HTR-8/SVneo (cell line): ENCODE results near the gene PLA2G3.
"Not testable (repeated sequence)": the region's sequence is repeated elsewhere in the genome, so short reads cannot be mapped to it uniquely, and the experiment has no call there.

Experiments
- DNase-seq: peaks from one replicate; pipeline ENCODE4 v3.0.0; 2011; ENCODE audit warnings: low spot score, mixed read lengths; ENCODE audit not compliant: insufficient read length
- FAIRE-seq: peaks from 2 replicates; lab custom pipeline; 2011; peaks lifted over from hg19 to GRCh38; lab: Jason Lieb, UNC

Gene PLA2G3

DNA sequence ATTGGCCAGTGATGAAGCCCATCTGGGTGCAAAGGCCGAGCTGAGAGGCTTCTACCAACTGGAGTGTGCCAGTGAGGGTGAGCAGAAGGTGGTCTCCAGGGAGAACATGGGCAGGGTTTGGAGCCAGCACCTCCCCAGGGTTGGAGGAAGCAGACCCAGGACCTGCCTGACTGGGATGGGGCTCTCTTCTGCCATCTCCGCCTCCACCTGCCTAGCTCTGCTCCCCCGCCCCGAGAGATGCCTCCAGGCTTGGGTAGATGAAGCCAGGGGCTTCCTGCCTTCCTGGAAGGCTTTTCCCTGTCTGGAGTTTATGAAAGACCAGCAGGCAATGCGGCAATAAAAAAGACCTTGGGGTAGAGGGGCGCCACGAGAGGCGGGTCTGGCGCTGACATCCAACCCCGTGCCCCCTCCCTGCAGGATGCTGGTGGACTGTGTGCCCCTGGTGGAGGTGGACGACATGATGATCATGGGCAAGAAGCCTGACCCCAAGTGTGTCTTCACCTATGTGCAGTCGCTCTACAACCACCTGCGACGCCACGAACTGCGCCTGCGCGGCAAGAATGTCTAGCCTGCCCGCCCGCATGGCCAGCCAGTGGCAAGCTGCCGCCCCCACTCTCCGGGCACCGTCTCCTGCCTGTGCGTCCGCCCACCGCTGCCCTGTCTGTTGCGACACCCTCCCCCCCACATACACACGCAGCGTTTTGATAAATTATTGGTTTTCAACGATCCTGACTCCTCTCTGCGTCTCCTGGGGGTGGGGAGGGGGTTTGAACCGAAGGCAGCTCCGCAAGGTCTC lies 36.2 kb downstream of the PLA2G3 start:
- FAIRE-seq = no peak

DNA sequence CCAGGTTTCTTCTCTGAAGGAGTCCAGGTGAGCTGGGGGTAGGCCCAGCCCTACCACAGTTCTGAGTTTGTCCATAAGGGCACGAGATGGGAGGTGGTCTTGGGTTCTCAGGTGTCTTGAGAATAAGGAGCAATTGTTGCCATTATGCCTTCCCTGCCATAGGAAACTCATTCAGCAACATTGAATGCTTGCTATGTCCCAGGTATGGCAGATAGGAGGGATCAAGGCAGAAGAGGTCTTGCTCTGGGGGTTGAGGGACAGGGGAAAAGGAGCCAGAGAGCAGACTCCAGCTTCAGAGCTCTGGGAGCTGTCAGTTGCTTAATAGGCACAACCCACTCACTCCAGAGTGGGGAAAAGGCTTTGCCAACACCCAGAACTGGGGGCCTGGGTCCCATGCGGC lies 37.2 kb downstream of the PLA2G3 start:
- no peak for FAIRE-seq
- DNase-seq = no peak

More for the DNA sequence above, 36.2 kb downstream of the PLA2G3 start:
- DNase-seq = no peak

DNA sequence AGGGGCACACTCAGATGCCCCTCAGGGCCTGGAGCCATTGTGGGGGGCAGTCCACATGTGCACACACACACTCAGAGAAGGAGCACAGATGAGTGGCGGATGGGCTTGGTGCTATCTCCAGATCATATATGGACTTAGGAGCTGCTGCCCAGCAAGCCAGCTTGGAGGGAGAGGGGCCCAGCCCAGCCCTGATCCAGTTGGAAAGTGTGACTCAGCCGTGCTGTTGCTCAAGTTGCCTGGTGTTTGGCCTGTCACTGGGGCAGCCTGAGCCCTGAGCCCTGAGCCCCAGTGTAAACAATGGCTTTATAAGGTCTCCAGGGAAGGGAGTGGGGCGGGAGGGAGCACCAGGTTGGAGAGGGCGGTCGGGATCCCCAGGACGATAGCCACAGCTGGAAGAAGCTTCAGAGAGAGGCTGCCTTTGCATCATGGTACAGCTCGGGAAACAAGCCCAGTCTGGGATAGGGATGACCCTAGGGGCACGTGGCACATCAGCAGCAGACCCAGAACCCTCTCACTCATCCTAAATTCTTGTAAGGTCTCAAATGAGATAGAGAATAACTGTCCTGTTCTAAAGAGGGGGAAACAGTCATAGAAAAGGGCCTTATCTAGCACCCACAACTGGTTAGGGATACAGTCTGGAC lies 37.7 kb downstream of the PLA2G3 start:
- peak; percentile 26 for DNase-seq

DNA sequence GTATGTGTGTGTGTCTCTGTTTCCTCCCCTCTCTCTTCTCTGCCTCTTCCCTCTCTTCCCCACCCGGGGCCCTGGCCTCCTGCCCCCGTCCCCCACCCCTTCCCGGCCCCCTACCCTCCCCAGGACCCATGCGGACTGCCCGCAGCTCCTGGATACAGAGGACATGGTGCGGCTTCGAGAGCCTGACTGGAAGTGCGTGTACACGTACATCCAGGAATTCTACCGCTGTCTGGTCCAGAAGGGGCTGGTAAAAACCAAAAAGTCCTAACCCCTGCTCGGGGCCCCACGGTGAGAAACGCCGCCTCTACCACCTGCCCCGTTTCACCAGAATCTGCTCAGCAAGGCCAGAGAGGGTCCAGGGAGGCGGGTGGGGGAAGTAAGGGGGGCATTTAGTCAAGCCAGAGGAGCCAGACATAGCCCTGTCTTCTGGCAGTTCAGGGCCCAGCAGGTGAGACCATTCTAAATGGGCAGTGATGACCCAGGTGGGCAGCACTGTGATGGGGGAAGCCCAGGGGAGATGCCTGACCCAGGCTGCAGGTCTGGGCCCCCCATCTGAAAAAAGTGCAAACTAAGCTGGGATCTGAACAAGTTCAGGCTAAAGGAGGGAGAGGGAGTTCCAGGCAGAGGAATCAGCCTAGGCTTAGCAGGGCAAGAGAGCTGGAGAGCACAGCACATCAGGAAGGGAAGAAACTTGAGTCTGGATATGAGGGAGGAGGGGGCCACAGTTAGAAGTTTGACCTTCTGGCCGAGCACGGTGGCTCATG lies 39.4 kb downstream of the PLA2G3 start:
- DNase-seq (no peak), FAIRE-seq (no peak)

More for the DNA sequence above, 37.7 kb downstream of the PLA2G3 start:
- FAIRE-seq = no peak

DNA sequence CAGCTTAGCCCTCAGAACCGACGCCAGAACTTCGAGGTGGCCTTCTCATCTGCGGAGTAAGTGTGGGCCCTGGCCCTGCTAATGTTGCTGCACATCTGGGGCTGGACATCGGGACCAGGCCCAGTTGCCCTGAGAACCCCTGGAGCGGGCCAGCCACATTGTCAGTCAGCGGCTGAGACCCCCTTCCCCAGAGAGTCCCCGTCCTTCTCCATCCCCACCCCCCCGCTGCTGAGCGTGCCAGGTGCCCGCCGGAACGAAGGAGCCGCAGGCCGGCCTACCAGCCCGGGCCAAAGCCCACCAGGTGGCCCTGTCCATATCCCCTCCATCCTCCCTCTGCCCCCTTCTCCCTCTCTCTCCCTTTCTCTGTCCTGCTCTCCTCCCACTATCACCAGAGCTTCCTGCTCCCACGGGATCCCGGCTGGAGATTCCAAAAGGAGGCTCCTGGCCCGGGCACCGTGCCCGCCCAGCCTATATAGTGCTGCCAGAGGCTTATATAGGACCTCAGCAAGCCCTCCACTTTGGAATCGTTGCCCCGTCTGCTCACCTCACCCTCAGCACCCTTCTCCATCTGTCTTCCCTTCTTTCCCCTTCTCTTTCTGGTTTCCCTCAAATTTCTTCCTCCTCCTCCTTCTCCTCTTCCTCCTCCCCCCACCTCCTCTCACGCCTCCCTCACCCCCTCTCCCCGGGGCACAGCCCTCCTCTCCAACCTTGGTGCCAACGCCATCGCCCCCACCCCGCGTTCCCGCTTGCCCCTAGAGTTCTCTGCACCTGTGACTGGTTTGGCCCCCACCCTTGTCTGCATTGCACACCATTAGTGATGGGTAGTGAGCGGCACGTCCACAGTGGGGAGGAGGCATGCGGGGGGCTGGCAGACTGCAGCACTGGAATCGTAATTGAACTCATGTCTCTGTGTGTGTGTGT lies 40.2 kb downstream of the PLA2G3 start:
- no peak for FAIRE-seq
- no peak for DNase-seq

DNA sequence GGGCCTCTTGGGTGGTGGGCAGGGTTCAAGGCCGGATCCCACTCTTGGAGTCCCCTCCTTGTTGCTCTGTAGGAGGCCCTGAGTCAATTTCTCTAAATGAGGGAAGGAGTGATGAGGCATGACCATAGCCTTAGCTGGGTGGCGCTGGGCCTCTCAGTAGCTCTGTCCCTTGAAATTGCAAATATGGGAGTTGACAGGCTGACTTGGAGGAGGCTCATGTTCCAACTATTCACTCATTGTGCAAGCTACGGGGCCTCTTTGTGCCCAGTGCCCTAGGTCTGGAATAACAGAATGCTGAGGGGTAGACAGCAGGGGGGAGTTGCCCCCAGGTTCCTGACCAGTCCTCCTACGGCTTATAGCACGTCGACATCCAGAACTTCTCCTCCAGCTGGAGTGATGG lies 40.9 kb downstream of the PLA2G3 start:
- DNase-seq (no peak), FAIRE-seq (no peak)

DNA sequence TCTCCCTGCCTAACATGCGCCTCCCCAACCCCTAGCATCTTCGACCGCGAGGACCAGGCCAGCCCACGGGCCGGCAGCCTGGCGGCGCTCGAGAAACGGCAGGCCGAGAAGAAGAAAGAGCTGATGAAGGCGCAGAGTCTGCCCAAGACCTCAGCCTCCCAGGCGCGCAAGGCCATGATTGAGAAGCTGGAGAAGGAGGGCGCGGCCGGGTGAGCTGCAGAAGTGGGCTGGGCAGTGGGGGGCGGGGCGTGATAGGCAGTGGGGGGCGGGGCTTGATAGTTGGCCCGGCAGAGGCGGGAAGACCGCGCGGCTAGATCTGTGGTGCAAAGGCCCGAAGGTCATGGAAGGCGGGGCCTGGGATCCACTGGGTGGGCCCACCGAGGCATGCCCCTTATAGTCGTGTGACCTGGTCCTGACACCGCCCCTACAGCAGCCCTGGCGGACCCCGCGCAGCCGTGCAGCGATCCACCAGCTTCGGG lies 41.6 kb downstream of the PLA2G3 start:
- DNase-seq (no peak), FAIRE-seq (no peak)

DNA sequence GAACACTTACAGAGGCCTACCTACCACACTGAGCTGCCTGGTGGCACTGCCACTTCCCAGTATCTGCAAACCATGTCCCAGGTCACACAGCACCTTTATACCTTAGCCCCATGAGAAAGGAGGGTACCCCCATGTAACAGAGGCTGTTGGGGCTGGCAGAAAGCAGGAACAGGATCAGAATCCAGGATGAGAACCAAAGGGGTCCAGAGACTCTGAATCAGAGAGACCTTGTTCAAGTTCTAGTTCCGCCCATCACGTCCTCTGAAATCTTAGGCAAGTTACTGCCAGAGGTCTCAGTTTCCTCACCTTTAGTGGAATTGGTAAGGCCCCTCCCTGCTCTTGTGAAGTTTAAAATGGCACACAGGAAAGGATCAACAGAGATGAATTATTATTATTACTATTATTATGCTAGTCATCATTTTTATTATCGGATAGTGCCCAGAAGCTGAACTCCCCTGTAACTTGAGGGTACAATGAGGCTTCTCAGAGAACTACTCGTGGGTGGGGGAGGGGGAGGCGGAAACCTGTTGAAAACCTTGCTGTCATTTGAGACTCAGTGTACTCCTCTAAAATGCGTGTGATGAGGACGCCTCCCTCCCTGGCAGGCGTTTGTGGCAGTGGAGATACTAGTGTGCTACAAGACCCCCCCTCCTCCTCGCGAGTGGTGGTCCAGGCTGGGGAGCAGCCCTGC lies 42.2 kb downstream of the PLA2G3 start:
- DNase-seq = no peak
- FAIRE-seq = no peak

DNA sequence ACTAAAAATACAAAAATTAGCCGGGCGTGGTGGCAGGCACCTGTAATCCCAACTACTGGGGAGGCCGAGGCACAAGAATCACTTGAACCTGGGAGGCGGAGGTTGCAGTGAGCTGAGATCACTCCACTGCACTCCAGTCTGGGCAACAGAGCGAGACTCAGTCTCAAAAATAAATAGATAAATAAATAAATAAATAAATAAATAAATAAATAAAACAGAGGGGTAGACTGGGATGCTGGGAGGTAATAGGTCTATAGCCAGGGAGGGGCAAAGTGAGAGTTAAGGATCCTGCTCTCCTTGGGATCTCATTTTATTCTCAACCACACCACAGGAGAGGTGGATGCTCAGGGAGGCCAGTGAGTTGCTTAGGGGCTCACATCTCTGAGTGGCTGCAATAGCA lies 42.8 kb downstream of the PLA2G3 start:
- not testable (repeated sequence) for FAIRE-seq, DNase-seq

DNA sequence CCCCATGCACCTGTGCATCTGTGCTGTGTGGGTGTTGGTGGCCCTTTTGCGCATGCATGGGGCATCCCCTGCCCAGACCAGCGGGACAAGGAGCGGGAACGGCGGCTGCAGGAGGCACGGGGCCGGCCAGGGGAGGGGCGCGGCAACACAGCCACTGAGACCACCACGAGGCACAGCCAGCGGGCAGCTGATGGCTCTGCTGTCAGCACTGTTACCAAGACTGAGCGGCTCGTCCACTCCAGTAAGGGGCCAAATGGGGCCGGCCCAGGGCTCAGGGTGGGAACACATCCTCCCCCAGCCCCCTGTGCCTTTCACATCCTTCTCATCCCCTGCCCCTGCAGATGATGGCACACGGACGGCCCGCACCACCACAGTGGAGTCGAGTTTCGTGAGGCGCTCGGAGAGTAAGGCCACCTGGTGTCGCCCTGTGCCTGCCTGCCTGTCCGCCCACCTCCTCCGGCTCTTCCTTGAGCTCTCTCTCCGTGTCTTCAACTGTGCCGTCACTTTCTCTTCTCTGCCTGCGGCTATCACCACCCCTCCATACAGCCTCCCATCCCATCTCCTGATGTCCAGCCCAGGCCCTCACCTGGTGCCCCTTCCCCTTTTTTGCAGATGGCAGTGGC lies 43.5 kb downstream of the PLA2G3 start:
- DNase-seq (no peak), FAIRE-seq (no peak)

DNA sequence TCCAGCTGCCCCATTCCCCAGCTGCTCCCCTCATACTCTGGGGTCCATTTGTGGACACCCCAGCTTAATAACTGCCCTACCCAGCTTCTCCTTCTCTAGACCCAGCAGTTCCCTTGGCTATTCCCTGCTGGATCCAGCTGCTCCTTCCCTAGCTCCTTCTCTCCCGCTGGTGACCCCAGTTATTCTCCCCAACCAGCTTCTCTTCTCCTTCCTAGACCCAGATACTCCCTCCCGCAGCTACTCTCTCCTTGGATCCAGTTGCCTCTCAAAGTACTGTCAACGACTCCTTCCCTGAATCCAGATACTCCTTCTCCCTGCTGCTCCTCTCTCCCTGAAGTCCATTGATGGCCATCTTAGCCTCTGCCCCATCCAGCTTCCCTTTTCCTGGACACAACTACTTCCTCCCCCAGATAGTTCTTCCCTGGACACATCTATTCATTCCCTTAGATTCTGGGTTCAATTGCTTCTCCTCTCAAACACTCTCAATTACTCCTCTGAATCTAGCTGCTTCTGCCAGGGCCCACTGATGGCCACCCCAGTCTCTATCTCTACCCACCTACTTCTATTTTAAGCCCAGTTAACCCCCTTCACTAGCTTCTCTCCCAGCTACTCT lies 44.6 kb downstream of the PLA2G3 start:
- no peak for FAIRE-seq
- DNase-seq = no peak

DNA sequence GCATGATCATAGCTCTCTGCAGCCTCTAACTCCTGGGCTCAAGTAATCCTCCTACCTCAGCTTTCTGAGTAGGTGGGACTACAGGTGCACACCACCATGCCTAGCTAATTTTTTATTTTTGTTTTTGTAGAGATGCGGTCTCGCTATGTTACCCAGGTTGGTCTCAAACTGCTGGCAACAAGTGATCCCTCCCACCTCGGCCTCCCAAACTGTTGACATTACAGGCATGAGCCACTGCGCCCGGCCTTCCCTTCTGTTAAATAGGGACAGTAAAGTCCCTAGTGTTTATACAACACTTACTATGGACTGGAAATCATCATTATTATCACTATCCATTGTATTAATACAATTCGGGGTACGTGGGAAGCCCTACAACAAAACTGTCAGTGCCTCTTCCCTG lies 45.6 kb downstream of the PLA2G3 start:
- DNase-seq (no peak), FAIRE-seq (no peak)

DNA sequence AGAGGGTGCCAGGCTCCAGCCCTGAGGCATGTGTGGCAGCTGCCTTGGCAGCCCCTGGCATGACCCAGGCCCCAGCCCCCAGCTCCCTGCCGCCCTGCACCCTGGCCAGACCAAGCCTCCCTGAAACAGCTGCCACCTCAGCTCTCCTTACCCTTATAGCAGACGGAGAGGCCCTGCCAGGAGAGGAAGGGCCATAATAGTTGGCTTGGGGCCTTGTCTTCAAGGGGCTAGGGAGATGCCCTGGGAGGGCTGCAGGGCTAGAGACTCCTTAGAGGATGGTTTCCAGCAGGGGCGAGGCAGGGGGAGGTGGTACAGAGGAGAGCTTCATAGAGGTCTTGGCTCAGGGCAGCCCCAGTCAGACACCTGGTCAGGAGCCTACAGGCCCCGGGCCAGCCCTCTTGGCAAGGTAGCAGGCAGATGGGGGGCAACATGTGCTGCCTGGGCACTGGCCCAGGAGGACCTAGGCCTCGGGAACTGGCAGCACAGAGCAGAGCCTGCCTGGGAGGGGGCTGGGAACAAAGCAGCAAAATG lies 46.2 kb downstream of the PLA2G3 start:
- FAIRE-seq (no peak), DNase-seq (no peak)

DNA sequence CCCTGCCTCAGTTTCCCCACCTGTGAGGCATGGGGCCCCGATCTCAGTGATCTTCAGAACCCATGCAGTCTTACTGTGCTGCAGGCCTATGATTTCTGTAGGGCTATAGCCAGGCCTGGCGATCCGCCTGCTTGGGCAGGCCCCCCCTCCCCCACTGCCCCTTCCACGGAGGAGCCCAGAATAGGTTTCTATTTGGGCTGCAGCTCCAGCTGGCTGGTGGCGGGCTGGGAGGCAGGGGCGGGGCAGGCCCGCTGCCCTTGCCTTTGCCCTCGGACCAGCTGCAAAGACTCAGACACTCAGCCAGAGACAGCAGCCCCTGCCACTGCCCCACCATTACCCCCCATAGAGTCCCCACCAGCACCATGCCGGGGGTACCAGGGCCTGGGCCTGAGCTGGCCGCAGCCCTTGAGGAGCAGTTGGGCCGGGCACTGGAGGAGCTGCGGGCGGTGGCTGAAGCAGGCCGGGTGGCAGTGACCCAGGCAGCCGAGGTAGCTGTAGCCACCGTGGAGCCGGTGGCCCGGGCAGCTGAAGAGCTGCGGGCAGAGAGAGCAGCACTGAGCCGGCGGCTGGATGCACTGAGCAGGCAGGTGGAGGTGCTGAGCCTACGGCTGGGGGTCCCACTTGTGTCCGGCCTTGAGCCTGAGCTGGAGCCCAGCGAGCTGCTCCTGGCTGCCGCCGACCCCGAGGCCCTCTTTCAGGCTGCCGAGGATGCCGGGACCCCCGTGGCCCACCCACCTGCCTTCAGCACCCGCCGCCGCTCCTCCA lies 47.0 kb downstream of the PLA2G3 start:
- DNase-seq = no peak
- no peak for FAIRE-seq

DNA sequence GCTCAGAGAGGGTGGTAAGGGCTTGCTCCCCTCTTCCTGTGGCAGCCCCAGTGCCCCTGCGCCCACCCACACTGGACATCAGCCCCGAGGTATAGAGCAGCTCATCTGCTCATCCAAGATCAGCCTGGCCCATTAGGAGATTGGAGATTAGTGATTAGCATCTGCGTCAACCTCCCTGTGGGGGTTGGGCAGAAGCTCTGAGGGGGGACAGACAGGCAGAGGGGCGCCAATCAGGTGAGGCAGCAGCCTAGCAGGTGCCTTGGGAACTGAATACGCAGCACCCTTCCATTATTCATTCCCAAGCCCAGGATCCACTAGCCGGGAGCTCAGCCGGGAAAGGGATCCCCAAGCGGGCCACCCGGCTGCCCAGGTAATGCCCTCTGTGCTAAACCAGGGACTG lies 48.1 kb downstream of the PLA2G3 start:
- FAIRE-seq = no peak
- DNase-seq = no peak

DNA sequence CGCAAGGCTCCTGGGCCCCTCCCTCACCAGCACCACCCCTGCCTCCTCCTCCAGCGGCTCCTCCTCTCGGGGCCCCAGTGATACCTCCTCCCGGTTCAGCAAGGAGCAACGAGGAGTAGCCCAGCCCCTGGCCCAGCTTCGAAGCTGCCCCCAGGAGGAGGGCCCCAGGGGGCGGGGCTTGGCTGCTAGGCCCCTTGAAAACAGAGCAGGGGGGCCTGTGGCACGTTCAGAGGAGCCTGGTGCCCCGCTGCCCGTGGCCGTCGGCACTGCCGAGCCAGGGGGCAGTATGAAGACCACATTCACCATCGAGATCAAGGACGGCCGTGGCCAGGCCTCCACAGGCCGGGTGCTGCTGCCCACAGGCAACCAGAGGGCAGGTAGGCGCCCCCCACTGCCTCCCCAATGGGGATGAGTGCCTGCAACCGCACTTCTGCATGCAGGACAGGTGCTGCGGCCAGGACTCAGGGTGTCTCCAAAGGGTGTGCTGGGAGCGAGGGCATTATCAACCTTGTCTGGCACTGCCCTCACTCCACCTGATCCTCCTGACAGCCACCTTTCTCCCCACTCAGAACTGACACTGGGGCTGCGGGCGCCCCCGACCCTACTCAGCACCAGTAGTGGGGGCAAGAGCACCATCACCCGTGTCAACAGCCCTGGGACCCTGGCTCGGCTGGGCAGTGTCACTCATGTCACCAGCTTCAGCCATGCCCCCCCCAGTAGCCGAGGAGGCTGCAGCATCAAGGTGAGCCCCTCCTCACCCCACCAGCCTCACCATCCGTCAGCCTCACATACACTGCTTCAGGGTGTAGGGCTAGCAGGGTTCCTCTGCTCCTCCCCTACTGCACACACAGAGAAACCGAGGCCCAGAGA lies 49.0 kb downstream of the PLA2G3 start:
- no peak for DNase-seq
- no peak for FAIRE-seq
